Measurements from ENCODE around the gene ICA1.
"Not testable (repeated sequence)": the region's sequence is repeated elsewhere in the genome, so short reads cannot be mapped to it uniquely, and the experiment has no call there.

Gene ICA1

DNA sequence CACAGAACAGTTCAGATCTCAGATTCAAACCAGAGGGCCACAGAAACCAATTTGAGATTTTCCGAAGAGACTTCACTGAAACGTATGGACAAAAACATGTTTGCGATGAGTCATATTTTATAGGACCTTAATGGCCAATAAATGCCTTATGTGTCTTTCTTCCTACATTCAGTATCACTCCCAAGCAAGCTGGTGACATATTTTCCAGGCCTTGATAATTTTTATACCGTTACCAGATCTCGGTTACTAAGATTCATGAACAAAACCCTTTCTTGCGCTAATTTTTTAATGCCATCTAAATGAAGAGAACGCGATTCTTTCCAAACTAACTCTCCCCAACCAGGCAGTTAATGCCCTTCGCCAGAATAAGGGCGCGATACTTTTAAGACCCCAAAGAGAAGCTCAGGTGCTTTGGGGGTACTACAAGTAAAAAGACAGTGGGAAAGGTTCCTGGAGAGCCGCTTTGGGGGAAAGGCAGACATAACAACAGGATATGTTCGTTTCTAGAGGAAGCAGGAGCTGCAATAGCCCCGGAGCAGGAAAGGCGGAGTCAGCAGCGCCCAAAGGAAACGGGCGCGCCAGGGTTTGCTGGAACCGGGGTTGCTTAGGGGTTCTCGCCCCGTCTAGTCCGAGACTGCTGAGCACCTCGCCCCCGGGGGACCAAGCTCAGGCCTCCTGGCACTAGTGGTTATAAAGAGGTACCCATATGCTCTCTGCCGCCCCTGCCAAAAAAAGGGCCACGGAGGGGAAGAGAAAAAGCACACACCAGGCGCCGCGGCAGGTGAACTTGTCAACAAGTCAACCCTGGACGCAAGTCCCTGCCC is 884 bp downstream of the ICA1 start:
- no peak for DNase-seq

DNA sequence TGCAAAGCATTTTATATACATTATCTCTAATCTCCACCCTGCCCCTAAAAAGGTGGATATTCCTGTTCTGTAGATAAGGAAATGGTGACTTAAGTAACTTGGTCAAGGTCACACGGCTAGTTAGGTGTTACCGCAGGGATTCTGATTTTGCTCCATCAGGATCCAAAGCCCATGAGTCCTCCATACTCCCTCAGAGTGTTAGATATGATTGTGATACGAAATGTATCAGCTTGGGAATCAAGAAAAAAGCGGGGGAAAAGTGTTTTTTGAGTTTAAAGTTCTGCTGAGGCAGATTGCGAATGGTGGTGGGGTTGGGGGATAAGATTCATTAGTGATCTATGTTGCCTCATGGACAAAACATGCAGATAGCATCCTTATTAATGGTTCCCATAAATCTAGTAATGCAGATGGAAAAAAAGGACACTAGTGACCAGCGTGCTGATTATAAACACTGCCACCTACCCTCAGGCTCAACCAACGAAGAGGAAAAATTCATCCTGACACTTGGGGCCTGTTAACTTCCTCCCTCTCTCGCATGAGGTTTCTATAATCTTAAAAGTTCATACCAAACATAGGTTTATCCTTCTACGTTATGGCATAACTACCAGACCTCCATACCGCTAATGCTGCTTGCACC is 2.3 kb downstream of the ICA1 start:
- DNase-seq: no peak

DNA sequence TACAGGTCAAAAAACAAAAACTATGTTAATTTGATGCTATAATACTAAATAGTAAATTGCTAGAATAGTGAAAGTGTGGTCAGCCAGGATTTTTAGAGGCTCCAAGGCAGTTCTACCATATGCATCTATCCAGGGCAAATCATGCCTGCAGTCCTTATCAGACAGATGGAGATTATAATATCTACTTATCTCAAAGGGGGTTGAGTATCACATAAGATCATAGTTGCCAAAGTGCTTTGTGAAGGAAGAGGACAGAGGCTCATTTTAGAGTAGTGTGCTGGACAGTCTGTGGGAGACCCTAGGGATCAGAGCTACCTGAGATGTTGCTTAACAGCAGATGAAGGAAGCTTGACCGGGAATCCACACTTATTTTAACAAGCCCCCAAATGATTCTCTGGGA is 3.2 kb downstream of the ICA1 start:
- DNase-seq: no peak

DNA sequence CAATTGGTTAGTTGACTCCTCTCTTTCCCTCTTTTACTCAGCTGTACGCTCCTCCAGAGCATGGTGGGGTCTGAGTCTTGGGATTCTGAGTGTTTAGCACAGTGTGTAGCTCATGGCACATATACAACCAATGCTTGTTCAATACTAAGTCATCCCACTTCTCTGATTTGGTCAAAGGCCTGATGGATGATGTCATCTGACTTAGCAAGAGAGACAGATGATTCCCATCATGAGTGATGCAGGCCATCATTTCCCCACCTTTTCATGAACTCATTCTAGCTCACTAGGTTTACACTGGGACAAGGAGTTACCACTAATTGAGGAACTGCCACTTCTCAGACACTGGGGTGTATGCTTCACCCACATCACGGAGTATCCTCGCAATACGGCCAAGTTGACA is 3.8 kb downstream of the ICA1 start:
- no peak for DNase-seq

DNA sequence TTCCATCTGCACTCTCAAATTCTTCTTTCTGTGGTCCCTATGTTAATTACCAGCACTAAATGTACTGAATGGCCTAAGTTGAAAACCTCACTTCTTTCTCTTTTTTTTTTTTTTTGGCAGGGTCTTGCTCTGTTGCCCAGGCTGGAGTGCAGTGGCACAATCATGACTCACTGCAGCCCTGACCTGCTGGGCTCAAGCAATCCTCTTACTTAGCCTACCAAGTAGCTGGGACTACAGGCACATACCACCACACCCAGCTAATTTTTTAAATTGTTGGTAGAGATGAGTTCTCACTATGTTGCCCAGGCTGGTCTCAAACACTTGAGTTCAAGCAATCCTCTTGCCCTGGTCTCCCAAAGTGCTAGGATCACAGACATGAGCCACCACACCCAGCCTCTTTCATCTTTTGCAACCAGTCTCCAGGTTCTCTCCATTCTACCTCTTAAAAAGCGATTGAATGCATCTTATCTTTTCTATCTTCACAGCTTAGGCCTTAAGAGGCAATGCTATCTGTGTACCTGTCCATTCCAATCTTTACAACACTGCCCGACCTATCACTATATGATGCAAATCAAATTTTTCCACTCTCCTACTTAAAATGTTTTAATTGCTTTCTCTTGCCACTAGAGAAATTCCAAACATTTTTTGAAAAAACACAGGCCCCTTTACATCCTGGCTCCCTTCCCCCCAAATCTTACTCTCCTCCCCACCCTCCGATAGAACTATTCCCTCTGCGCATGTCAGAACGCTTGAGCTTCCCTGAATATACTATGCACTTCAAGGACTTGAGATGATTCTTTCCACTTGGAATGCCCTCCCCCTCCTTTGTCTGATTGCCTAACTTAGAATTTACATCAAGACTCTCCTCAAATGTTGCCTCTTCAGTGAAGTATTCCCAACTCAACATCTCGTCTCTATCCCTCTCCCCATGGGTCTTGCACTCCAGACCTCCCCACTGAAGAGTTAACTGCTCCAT is 6.0 kb downstream of the ICA1 start:
- DNase-seq: no peak

DNA sequence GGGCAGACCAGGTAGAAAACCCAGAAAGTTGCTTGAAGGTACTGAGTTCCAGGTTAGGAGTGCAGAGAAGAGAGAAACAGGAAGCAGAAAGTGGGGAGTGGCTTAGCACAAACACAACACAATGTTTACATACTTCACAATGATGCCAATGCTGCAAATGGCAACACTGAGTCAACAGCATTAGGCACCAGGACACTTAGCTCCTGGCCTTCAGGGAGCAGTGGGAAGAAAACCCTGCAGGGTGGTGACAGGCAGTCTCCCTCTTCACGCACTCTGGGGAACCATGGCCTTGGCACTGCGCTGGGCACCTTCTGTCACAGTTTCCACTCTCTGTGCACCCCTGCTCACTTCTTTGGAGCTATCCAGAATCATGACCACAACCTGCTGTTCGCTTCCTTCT is 7.3 kb downstream of the ICA1 start:
- DNase-seq: no peak

DNA sequence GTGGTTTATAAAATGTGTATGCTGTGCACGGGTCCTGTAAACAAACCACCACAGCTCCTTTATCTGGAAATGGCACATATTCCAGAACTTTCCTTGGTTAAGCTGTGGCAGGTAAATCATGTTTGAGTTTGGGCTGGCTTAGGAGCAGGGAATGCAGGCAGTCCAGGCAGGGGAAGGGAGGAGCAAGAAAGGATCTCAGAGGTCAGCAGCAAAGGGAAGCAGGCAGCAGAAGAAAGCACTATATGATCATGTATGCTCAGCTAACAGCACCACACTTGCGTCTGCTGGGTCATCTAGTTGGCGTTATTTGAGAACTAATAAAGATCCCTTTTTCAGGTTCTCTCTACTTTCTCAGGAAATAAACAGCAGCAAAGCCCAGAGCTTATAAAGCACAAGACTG is 7.8 kb downstream of the ICA1 start:
- DNase-seq: no peak

DNA sequence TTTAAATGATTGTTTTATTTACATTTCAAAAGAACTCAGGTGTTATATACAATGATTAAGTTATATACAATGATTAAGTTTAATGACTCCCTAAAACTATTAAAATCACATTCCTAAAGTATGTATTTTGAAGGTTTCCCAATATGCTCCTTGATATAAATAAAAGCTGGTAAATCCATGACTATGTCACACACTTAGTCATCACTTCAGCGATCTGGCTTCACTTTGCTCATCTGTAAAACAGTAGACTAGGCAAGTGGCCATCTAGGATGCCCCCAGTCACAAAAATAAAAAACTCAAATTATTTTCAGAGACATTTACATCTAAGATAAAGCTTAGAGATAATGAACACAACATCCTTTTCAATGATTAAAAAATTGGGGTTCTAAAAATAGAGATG is 10.8 kb downstream of the ICA1 start:
- DNase-seq: no peak

DNA sequence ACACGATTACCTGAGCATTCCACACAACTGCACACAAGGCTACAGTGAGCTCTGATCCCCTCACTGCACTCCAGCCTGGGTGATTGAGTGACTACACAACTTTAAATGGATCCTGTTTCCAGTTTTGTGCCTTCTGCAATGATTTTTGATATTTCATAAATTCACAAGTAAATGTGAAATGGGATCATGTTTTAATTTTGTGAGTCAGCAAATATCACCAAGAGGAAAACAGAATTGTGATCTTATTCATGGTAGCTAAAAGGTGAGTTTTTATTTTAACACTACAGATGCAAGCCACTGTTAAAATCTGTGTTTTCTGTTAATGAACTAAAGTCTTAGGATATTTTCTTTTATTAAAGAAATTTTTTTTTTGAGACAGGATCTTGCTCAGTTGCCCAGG is 11.4 kb downstream of the ICA1 start:
- DNase-seq: no peak

DNA sequence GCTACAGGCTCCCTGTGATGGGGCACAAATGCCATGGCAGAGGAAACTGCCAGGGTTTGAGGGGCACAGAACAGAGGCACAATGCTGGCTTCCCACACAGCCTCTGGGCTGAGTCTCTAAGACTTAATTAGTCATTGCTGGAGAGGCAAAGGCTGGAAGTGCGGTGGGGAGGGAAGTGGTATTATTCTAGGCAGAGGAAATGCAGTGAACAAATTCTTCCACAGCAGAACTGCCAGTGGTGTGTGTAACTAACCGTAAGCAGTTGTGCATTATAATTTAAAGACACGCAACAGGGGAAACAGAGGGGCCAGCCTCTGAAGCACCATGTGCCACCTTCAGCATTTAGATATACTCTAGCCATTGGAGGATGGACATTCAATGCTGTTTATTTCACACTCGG is 12.8 kb downstream of the ICA1 start:
- no peak for DNase-seq

DNA sequence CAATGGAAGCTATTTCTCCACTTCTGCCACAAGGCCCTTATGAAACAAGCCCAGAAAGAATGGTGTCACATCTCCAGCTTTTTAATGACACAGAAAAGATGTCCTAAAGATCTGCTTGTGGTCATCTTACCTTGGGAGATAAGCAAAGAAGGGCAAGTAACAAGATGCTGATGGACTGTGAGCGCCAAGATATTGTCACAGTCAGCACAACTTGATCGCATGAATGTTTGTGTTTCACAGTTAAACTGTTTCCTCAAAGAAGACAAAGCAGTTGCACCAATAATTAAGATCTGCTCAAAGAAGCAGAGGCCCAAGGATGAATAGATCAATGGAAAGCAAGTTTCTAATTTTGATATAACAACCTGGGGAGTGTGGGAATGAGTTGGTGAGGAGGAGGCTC is 15.9 kb downstream of the ICA1 start:
- no peak for DNase-seq

DNA sequence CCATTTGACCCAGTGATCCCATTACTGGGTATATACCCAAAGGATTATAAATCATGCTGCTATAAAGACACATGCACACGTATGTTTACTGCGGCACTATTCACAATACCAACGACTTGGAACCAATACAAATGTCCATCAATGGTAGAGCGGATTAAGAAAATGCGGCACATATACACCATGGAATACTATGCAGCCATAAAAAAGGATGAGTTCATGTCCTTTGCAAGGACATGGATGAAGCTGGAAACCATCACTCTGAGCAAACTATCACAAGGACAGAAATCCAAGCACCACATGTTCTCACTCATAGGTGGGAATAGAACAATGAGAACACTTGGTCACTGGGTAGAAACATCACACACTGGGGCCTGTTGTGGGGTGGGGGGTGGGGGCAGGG is 16.9 kb downstream of the ICA1 start:
- DNase-seq: not testable (repeated sequence)

DNA sequence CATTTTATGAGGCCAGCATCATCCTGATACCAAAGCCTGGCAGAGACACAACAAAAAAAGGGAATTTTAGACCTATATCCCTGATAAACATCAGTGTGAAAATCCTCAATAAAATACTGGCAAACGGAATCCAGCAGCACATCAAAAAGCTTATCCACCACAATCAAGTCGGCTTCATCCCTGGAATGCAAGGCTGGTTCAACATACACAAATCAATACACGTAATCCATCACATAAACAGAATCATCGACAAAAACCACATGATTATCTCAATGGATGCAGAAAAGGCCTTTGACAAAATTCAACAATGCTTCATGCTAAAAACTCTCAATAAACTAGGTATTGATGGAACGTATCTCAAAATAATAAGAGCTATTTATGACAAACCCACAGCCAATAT is 18.9 kb downstream of the ICA1 start:
- not testable (repeated sequence) for DNase-seq

DNA sequence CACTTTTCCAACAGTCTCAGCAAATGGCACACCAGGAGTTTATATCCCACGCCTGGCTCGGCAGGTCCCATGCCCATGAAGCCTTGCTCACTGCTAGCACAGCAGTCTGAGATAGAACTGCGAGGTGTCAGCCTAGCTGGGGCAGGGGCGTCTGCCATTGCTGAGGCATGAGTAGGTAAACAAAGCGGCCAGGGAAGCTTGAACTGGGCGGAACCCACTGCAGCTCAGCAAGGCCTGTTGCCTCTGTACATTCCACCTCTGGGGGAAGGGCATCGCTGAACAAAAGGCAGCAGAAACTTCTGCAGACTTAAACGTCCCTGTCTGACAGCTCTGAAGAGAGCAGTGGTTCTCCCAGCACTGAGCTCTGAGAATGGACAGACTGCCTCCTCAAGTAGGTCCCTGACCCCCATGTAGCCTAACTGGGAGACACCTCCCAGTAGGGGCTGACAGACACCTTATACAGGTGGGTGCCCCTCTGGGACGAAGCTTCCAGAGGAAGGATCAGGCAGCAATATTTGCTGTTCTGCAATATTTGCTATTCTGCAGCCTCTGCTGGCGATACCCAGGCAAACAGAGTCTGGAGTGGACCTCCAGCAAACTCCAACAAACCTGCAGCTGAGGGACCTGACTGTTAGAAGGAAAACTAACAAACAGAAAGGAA is 22.1 kb downstream of the ICA1 start:
- DNase-seq: not testable (repeated sequence)

DNA sequence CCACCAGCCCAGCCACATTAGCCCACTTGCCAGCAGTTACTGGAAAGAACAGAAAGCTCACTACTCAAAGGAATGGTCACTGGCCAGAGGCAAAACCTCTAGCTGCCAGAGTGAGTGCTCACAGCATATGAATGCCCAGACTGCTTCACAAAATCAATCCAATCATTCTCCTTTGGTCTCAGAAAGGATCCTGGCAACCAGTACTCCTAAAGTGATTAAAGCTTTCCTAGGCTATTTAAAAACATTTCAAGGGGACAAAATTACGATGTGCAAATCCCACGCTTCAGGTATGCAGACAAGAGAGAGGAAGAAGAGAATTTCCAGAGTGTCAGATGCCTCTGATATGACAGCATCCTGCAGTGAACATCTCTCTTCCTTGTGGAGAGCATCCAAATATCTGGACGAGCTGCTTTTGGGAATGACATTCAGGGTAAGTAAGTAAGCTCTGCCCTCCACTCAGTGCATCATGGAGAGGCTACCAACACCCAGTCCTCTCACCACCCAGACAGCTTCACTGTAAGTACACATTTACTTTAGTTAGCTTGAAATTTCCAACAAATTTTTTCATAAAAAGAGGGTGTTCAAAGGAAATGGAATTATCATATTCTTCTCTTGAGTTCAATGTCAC is 25.1 kb downstream of the ICA1 start:
- DNase-seq: no peak

DNA sequence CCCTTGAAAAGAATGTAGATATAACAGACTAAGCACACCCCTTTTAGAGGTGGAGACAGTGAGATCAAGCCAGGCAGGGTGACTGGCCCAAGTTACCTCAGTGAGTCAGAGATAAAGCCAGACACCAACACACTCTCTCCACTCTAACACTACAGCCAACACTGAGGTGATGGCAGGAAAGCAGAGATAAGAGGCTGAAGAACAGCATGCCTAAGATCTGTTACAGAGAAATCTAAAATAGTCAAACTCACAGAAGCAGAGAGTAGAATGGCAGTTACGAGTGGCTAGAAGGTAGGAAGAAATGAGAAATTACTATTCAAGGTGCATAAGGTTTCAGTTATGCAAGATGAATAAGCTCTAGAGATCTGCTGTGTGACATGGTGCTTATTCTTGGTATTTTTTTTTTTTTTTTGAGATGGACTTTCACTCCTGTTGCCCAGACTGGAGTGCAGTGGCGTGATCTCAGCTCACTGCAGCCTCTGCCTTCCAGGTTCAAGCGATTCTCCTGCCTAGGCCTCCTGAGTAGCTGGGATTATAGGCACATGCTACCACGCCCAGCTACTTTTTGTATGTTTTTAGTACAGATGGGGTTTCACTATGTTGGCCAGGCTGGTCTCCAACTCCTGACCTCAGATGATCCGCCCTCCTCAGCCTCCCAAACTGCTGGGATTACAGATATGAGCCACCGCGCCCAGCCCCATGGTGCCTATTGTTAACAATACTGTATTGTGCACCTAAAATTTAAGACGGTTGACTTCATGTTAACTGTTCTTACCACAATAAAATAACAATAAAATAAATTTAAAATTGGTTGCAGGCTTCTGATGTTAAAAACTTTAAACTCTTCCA is 28.7 kb downstream of the ICA1 start:
- no peak for DNase-seq

DNA sequence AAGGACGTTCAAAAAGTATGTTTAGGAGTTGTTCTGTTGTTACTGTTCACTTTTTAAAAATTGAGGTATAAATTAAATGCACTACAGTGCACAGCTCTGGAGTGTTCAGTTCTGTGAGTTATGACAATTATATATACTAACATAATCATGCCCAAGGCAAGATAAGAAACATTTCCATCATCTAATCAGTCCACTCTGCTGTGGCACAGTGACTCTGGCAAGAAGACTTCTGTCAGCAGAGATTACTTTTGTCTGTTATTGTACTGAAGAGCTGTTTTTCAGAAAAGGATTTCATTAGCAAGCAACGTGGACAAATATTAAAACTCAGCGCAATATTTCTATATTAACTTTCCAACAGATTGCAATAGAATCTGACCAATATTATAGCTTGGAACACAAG is 32.0 kb downstream of the ICA1 start:
- no peak for DNase-seq

DNA sequence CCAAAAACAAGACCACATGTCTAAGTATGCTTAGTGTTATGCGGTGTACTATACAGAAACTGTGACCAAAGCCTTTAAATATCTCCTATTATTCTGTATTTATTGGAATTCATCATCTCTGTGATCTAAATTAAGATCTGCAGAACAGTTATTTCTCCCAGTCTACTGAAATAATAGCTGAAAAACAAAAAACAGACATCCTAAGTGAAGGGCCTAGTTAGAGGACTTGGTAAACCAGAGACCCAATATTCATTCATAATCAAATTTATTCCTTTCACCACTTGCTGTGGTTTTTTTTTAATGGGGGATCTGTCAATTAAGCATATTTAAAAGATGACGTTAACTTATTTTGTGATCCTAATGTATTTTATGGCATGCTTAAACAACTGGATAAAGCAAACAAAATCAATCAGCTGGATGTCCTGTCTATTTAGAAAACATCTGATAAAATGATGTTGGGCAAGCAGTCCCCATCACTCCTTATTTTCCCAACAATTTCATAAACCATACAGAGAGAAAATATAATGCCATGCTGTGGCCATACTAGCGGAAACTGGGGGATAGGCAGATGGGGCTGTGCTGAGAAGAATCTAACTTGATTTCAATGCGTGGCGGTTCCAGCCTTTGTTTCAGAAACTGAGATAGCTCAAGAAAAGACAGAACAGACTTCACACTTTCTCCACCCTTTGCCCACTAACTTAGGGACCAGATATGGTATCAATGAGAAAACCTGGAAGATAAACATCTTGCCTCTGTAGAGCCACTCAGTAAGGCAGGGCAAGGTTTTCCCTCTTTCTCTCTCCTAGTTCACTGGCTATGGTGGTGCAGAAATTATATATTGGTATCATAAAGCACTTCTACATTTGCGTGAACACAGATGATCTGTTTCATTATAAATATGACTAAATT is 32.9 kb downstream of the ICA1 start:
- no peak for DNase-seq

DNA sequence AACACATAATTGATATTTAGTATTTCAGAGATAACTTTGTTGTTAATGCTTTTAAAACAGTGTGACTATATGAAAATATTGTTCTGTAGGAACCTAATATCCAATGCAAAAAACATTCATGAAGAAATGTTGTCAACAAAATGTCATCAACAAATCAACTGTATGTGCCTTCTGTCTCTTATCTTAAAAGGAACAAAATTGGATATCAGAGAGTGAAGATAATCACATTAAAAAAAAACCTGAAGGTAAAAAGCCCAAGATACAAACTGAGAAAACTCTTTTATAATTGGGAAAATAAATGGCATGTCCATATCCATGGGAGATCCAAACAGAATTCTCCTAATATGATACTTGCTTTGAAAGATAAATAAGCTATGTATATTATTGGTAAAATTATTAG is 33.9 kb downstream of the ICA1 start:
- no peak for DNase-seq

DNA sequence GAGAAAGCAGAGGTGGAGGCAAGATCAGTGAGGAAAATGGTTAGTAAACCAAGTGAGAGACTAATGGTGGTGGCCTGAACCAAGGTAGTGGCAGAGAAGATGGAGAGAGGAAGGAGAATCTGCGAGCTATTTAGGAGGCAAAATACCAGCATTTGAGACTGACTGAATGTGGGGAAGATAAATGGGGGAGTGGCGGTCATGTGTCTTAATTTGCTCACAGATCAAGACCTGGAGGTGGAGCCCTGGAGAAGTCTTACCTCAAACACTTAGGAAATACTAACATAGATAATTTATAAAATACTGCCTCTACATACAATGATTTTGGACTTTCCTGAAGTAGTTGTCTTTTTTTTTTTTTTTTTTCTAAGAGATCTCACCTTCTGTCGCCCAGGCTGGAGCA is 34.7 kb downstream of the ICA1 start:
- no peak for DNase-seq
